Measurements from ENCODE around the gene MAP3K9.

DNA sequence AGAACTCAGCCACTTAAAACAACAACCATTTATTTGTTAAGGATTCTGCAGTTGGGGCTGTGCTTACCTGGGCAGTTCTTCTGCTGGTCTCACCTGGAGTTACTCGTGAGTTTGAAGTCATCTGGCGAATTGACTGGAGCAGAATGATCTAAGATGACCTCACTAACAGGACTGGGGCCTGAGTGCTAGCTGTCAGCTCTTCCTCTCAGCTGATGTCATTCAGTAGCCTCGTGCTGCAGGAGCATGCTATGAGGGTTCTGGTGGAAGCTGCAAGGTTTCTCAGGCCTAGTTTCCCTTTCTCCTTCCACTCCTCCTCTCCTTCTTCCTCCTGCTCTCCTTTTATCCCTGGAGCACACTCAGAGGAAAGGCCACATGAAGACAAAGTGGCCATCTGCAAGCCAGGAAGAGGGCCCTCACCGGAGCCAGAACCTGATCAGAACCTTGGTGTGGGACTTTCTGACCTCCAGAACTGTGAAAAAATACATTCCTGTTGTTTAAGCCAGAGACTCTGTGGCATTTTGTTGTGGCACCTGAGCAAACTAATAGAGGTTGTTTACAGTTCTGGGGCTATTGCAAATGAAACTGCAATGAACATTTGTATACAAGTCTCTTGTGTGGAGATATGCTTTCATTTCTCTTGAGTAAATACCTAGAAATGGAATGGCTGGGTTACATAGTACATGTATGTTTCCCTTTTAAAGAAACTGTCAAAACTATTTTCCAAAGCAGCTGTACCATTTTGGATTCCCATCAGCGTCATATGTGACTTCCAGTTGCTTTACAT, 21.9 kb upstream of the MAP3K9 start:
- TF ChIP-seq CTCF (IDR thresholded peaks at IDR 0.05) (no peak), POLR2A (IDR thresholded peaks at IDR 0.05) (no peak)
